Hematopoietic multipotent progenitor cell (in vitro differentiated cells): ENCODE measurements around the gene CDK4. TPM values are rescaled to one million over a fixed set of nuclear protein-coding genes. Genes with fewer than 3 reads are reported as not detected.

Experiments
- DNase-seq, 3 donors: peaks; one replicate each; pipeline ENCODE4 v3.0.0-alpha.2; 2011 to 2015; ENCODE audit warnings: low read depth in 2 of 3, low spot score in 2 of 3
- total RNA-seq: library from RNA; depleted of rRNA; stranded (reverse); fragments of >200 nt; gene quantifications from one replicate; pipeline ENCODE4 v1.2.3, GENCODE V29; 2012

The CDK4 gene
- total RNA-seq, 1 donor: 194 TPM

- no peak for DNase-seq
Measured at GRCh38 chr12:57772429-57773322, 20.6 kb upstream of the CDK4 start, which contains the start of gene EEF1AKMT3. TSS of gene EEF1AKMT3 (plus strand) at chr12:57772614. CDS start at chr12:57772725, 111 bp downstream.

- peak; percentile 77 to 98 (median 97) for DNase-seq
Measured at GRCh38 chr12:57771873-57772428, 19.8 kb upstream of the CDK4 start, which contains the start of gene METTL1. TSS of gene METTL1 (minus strand) at chr12:57772105. CDS start at chr12:57772083, 22 bp downstream.

GRCh38 chr12:57771236-57771872 is 19.2 kb upstream of the CDK4 start:
- peak in 2 of 3 donors; percentile 95 to 96 for DNase-seq

- DNase-seq: no peak
Measured at GRCh38 chr12:57770734-57771133, 18.6 kb upstream of the CDK4 start.

- no peak for DNase-seq
Measured at GRCh38 chr12:57769594-57769993, 17.5 kb upstream of the CDK4 start.

GRCh38 chr12:57767876-57768275 is 15.8 kb upstream of the CDK4 start:
- DNase-seq: no peak

- DNase-seq: no peak
Measured at GRCh38 chr12:57767305-57767698, 15.2 kb upstream of the CDK4 start.

GRCh38 chr12:57766464-57767304 is 14.6 kb upstream of the CDK4 start, which contains the start of gene CYP27B1:
TSS of gene CYP27B1 (minus strand) at chr12:57767078. CDS start at chr12:57767041, 37 bp downstream.
- no peak for DNase-seq

GRCh38 chr12:57765698-57766463 is 13.8 kb upstream of the CDK4 start:
- no peak for DNase-seq

GRCh38 chr12:57765003-57765697 is 13.0 kb upstream of the CDK4 start:
- peak in 2 of 3 donors; percentile 51 to 53 for DNase-seq

GRCh38 chr12:57764662-57765002 is 12.5 kb upstream of the CDK4 start:
- DNase-seq: no peak

- DNase-seq: no peak
Measured at GRCh38 chr12:57763881-57764661, 12.0 kb upstream of the CDK4 start.

- no peak for DNase-seq
Measured at GRCh38 chr12:57762463-57762862, 10.4 kb upstream of the CDK4 start.

GRCh38 chr12:57761391-57761998 is 9.4 kb upstream of the CDK4 start:
- no peak for DNase-seq

- DNase-seq: no peak
Measured at GRCh38 chr12:57760347-57760982, 8.4 kb upstream of the CDK4 start.

GRCh38 chr12:57759360-57759980 is 7.4 kb upstream of the CDK4 start:
- peak in 2 of 3 donors; percentile 39 to 65 for DNase-seq
